GM12878 (cell line): ENCODE data around the gene MEN1. TPM values are rescaled to one million over a fixed set of nuclear protein-coding genes. Genes with fewer than 3 reads are reported as not detected.

Experiments
- ATAC-seq: fragments of 200-7000 bp; cut with Tn5 transposase; 3 replicates; pipeline ENCODE4 v1.9.1; 2020; ENCODE audit warnings: mild to moderate bottlenecking, moderate library complexity
- BruUV-seq: library from RNA; stranded (reverse); fragments of 400-500 nt; replicated peaks from 2 replicates; lab custom pipeline; 2021; lab: Mats Ljungman, UMichigan
- CTCF ChIA-PET: fragments of 300-600 bp; sonication (Branson Sonifier 250); formaldehyde crosslinking; extraction: SDS; loops from one replicate; lab custom pipeline; 2021; ENCODE audit warnings: inconsistent platforms; lab: Yijun Ruan, JAX
- POLR2A ChIA-PET: fragments of 350-600 bp; formaldehyde crosslinking; extraction: SDS; loops from one replicate; lab custom pipeline; 2021; ENCODE audit warnings: inconsistent platforms; lab: Charles Lee
- RAD21 ChIA-PET: fragments of 300-600 bp; sonication (Branson Sonifier 250); formaldehyde crosslinking; loops from one replicate; lab custom pipeline; 2023; ENCODE audit warnings: antibody characterized with exemption; ENCODE audit not compliant: unreplicated experiment; lab: Charles Lee
- SMC1A ChIA-PET: fragments of 300-600 bp; sonication (Branson Sonifier 250); formaldehyde crosslinking; loops from one replicate; lab custom pipeline; 2023; ENCODE audit not compliant: unreplicated experiment, uncharacterized antibody; lab: Charles Lee
- DNase-seq: peaks from one replicate; pipeline ENCODE4 v3.0.0-alpha.2; 2011; ENCODE audit warnings: low read depth, low spot score
- FAIRE-seq: peaks from 3 replicates; lab custom pipeline; 2011; peaks lifted over from hg19 to GRCh38; lab: Jason Lieb, UNC
- H2AFZ ChIP-seq: 2 replicates; pipeline ENCODE4 v1.6.0; 2011; ENCODE audit warnings: low read depth, low read length, control low read depth; ENCODE audit not compliant: control insufficient read depth
- H3K27ac ChIP-seq: 2 replicates; pipeline ENCODE4 v1.5.1; 2011; ENCODE audit warnings: control low read depth; ENCODE audit not compliant: control insufficient read depth, insufficient read depth
- H3K27me3 ChIP-seq, 2 experiments: replicated peaks in 1 of 2; 2 replicates each; pipeline versions ENCODE4 v1.6.0 to v1.6.1; 2011; ENCODE audit warnings: low read length in 1 of 2; ENCODE audit not compliant: control insufficient read depth in 2 of 2, insufficient read depth in 2 of 2
- H3K36me3 ChIP-seq, 2 experiments: 2 replicates each; pipeline ENCODE4 v1.5.1; 2011; ENCODE audit warnings: low read length in 1 of 2; ENCODE audit not compliant: control insufficient read depth in 2 of 2, insufficient read depth in 2 of 2
- H3K4me1 ChIP-seq: 2 replicates; pipeline ENCODE4 v1.6.1; 2011; ENCODE audit warnings: mild to moderate bottlenecking, low read length, moderate library complexity, mixed read lengths; ENCODE audit not compliant: control insufficient read depth, insufficient read depth
- H3K4me2 ChIP-seq: 2 replicates; pipeline ENCODE4 v1.6.0; 2011; ENCODE audit warnings: control low read depth; ENCODE audit not compliant: control insufficient read depth, insufficient read depth
- H3K4me3 ChIP-seq: fragments of 200-600 bp; sonication (generic); 2 replicates; pipeline ENCODE4 v1.5.1; 2016
- H3K79me2 ChIP-seq: 2 replicates; pipeline ENCODE4 v1.6.0; 2011; ENCODE audit warnings: low read length; ENCODE audit not compliant: control insufficient read depth, insufficient read depth
- H3K9ac ChIP-seq: 2 replicates; pipeline ENCODE4 v1.8.0; 2011; ENCODE audit warnings: low read length, control low read depth, mixed read lengths; ENCODE audit not compliant: control insufficient read depth, insufficient read depth
- H3K9me3 ChIP-seq: replicated peaks from 3 replicates; pipeline ENCODE4 v1.5.1; 2011; ENCODE audit warnings: mild to moderate bottlenecking, low read length; ENCODE audit not compliant: control insufficient read depth, insufficient read depth
- H4K20me1 ChIP-seq: 2 replicates; pipeline ENCODE4 v1.6.0; 2011; ENCODE audit not compliant: control insufficient read depth, insufficient read depth
- CBFB ChIP-seq: IDR thresholded peaks from 2 replicates; pipeline ENCODE4 v1.6.1; 2016; ENCODE audit warnings: antibody characterized with exemption, low read depth
- CREB1 ChIP-seq: IDR thresholded peaks from 2 replicates; pipeline ENCODE4 v1.6.1; 2012; ENCODE audit warnings: low read depth, mild to moderate bottlenecking, inconsistent platforms
- FOXM1 ChIP-seq: IDR thresholded peaks from 2 replicates; pipeline ENCODE4 v1.6.1; 2012; ENCODE audit warnings: low read depth, mild to moderate bottlenecking, inconsistent platforms, low read length, moderate library complexity
- IKZF2 ChIP-seq, 2 experiments: fragments of 450-650 bp; IDR thresholded peaks; 2 replicates each; pipeline ENCODE4 v1.6.1; 2017; ENCODE audit warnings: mild to moderate bottlenecking in 2 of 2, moderate library complexity in 2 of 2
- MYB ChIP-seq: fragments of 150-350 bp; IDR thresholded peaks from 2 replicates; pipeline ENCODE4 v1.6.1; 2014; ENCODE audit warnings: mild to moderate bottlenecking, low read depth, low read length, borderline replicate concordance
- POU2F2 ChIP-seq: IDR thresholded peaks from 3 replicates; pipeline ENCODE4 v1.6.1; 2011; ENCODE audit warnings: low read depth, mild to moderate bottlenecking, low read length, borderline replicate concordance
- RAD21 ChIP-seq: IDR thresholded peaks from 2 replicates; pipeline ENCODE4 v1.6.1; 2011; ENCODE audit warnings: mild to moderate bottlenecking, low read depth, low read length, moderate library complexity; ENCODE audit not compliant: insufficient read depth
- RUNX3 ChIP-seq: IDR thresholded peaks from 2 replicates; pipeline ENCODE4 v1.6.1; 2012; ENCODE audit warnings: low read length, inconsistent platforms
- TCF3 ChIP-seq: IDR thresholded peaks from 2 replicates; pipeline ENCODE4 v1.6.1; 2012; ENCODE audit warnings: low read depth, mild to moderate bottlenecking, low read length, borderline replicate concordance; ENCODE audit not compliant: insufficient read depth
- WGBS: methylation state at CpG from one replicate; pipeline ENCODE4 v1.1.6; 2016; ENCODE audit warnings: low lambda C conversion rate; ENCODE audit not compliant: insufficient replicate concordance, insufficient coverage; ENCODE audit errors: missing lambda C conversion rate; 5-methylcytosine and 5-hydroxymethylcytosine counted together
- in situ Hi-C: fragments of 300-500 bp; cut with MboI; formaldehyde crosslinking; loops from 9 replicates; pipeline ENCODE4 v1.14.3; 2018; ENCODE audit warnings: mixed read lengths
- intact Hi-C: fragments of 100-400 bp; cut with micrococcal nuclease; formaldehyde crosslinking; loops from one replicate; pipeline ENCODE4 v1.14.2; 2022; ENCODE audit not compliant: unreplicated experiment
- polyA plus RNA-seq, 11 experiments: library from polyadenylated mRNA; depleted of rRNA in 4 of 11; unstranded in 6 of 11; stranded (reverse) in 5 of 11; fragments of >200 nt; fragmentation: Nextera tagmentation in 4 of 11; fragmentation: Illumina TruSeq in 1 of 11; extraction: Ambion mirVana in 4 of 11; extraction: Trizol in 1 of 11; gene quantifications; 1 replicate in 1 of 11; 2 replicates in 10 of 11; pipeline versions ENCODE4 v1.2.1 to v1.2.3, GENCODE V29; 2011 to 2016; ENCODE audit warnings: inconsistent platforms in 2 of 11, missing spikeins in 2 of 11, low read depth in 1 of 11
- total RNA-seq, 4 experiments: library from RNA; depleted of rRNA in 3 of 4; stranded (reverse); fragments of >200 nt in 3 of 4; fragmentation: Illumina TruSeq in 1 of 4; extraction: Trizol in 1 of 4; gene quantifications; 2 replicates each; pipeline versions ENCODE4 v1.2.1 to v1.2.3, GENCODE V29; 2013 to 2021
- TF ChIP-seq, protein P1 (sequence below): IDR thresholded peaks from 2 replicates; pipeline ENCODE4 v1.6.1; 2011; ENCODE audit warnings: borderline replicate concordance, low read depth, mild to moderate bottlenecking, moderate library complexity, mixed read lengths, low read length; ENCODE audit not compliant: insufficient read depth; ENCODE audit errors: extremely low read length
- TF ChIP-seq, protein P2 (sequence below): IDR thresholded peaks from 2 replicates; pipeline ENCODE4 v1.6.1; 2011; ENCODE audit warnings: low read depth, mild to moderate bottlenecking, low read length, moderate library complexity, borderline replicate concordance; ENCODE audit errors: extremely low read depth

The MEN1 gene
- total and polyA plus RNA-seq, 10 of the 15 experiments (the other 5 are each of a cell fraction or from before 2014, with no cell fraction given), result 2.5 to 39.7 (median 20.7) TPM

DNA sequence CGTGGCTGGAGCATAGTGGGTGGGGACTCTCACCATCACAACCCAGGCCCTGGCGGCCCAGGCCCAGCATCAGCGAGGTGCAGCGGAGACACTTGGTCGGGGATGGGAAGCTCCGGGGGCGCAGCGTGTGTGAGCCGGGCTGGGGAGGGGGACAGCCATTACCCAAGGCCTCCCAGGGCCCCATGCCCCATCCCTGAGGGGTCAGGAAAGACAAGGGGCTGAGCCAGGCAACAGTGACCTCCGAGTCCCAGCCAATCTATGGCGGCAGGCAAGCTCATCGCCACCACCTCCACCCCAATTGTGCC lies 22.8 kb upstream of the MEN1 start:
- ChIA-PET RAD21 (no interaction called here), POLR2A (no interaction called here), SMC1A (no interaction called here), CTCF (no interaction called here)
- no peak for ATAC-seq
- no peak overlapping the region for H2AFZ ChIP-seq
- DNase-seq, result no peak
- no peaks in the 10 kb centered on the region for H3K36me3 ChIP-seq
- H4K20me1 ChIP-seq, result no peaks in the 10 kb centered on the region
- no peak overlapping the region for H3K27ac ChIP-seq
- intact Hi-C loops, result no loop called here
- in situ Hi-C loops, result no loop called here
- H3K4me3 ChIP-seq, result no peak overlapping the region
- WGBS, result 70% methylated on average over 12 of the region's 12 CpGs
- BruUV-seq, result no TSS peak
- no peaks in the 10 kb centered on the region for H3K27me3 ChIP-seq
- H3K4me1 ChIP-seq, result peaks cover 3% of the 10 kb centered on the region; the same call in 1 of the 2 replicates
- TF ChIP-seq, protein P1, sequence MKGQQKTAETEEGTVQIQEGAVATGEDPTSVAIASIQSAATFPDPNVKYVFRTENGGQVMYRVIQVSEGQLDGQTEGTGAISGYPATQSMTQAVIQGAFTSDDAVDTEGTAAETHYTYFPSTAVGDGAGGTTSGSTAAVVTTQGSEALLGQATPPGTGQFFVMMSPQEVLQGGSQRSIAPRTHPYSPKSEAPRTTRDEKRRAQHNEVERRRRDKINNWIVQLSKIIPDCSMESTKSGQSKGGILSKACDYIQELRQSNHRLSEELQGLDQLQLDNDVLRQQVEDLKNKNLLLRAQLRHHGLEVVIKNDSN, result no peak
- TF ChIP-seq RAD21 (no peak), CREB1 (no peak), IKZF2 (IDR thresholded peaks at IDR 0.05) (no peak), TCF3 (no peak), MYB (no peak), CBFB (no peak), RUNX3 (no peak), POU2F2 (no peak), FOXM1 (no peak)
- TF ChIP-seq, protein P2, sequence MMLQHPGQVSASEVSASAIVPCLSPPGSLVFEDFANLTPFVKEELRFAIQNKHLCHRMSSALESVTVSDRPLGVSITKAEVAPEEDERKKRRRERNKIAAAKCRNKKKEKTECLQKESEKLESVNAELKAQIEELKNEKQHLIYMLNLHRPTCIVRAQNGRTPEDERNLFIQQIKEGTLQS, result no peak
- H3K4me2 ChIP-seq, result no peak overlapping the region
- H3K79me2 ChIP-seq, result no peaks in the 10 kb centered on the region
- no peak for FAIRE-seq
- no peak overlapping the region for H3K9ac ChIP-seq
- no peaks in the 10 kb centered on the region for H3K9me3 ChIP-seq
